Mesendoderm (in vitro differentiated cells): Measurements from ENCODE around the gene DGCR2.

ENCODE experiments used
- DNase-seq: peaks from one replicate; pipeline ENCODE4 v3.0.0; 2013
- H2AK5ac ChIP-seq: 2 replicates; pipeline ENCODE4 v1.6.1; 2013; ENCODE audit warnings: low read length, inconsistent platforms
- H2BK120ac ChIP-seq: 2 replicates; pipeline ENCODE4 v1.6.1; 2013; ENCODE audit warnings: low read depth, mild to moderate bottlenecking, low read length, moderate library complexity, mixed read lengths
- H2BK15ac ChIP-seq: replicated peaks from 2 replicates; pipeline ENCODE4 v1.6.1; 2013; ENCODE audit warnings: low read depth, mild to moderate bottlenecking, moderate library complexity
- H2BK5ac ChIP-seq: 2 replicates; pipeline ENCODE4 v1.6.1; 2013; ENCODE audit warnings: low read length, inconsistent platforms
- H3K18ac ChIP-seq: 2 replicates; pipeline ENCODE4 v1.6.1; 2013; ENCODE audit warnings: mild to moderate bottlenecking, low read length, mixed read lengths
- H3K23ac ChIP-seq: one replicate; pipeline ENCODE4 v1.6.1; 2013; ENCODE audit warnings: low read length
- H3K27ac ChIP-seq: 2 replicates; pipeline ENCODE4 v1.5.1; 2013; ENCODE audit warnings: low read depth, mild to moderate bottlenecking, inconsistent platforms, low read length, moderate library complexity
- H3K27me3 ChIP-seq: 2 replicates; pipeline ENCODE4 v1.6.1; 2013; ENCODE audit warnings: low read length, control low read depth, mild to moderate bottlenecking, inconsistent platforms; ENCODE audit not compliant: insufficient read depth, poor library complexity
- H3K36me3 ChIP-seq: 2 replicates; pipeline ENCODE4 v1.6.1; 2013; ENCODE audit warnings: low read length, inconsistent platforms; ENCODE audit not compliant: control insufficient read depth, insufficient read depth
- H3K4ac ChIP-seq: one replicate; pipeline ENCODE4 v1.6.1; 2013; ENCODE audit warnings: low read depth, mild to moderate bottlenecking, low read length, moderate library complexity
- H3K4me1 ChIP-seq: 2 replicates; pipeline ENCODE4 v1.6.1; 2013; ENCODE audit warnings: low read depth, low read length, inconsistent platforms; ENCODE audit not compliant: control insufficient read depth
- H3K4me2 ChIP-seq: 2 replicates; pipeline ENCODE4 v1.6.1; 2013; ENCODE audit warnings: low read length
- H3K4me3 ChIP-seq: 2 replicates; pipeline ENCODE4 v1.5.1; 2013; ENCODE audit warnings: mild to moderate bottlenecking, low read length
- H3K56ac ChIP-seq: one replicate; pipeline ENCODE4 v1.6.1; 2013; ENCODE audit warnings: low read length
- H3K79me1 ChIP-seq: 2 replicates; pipeline ENCODE4 v1.6.1; 2013; ENCODE audit warnings: low read length, inconsistent platforms
- H3K79me2 ChIP-seq: 2 replicates; pipeline ENCODE4 v1.6.1; 2013; ENCODE audit warnings: mild to moderate bottlenecking, low read length; ENCODE audit not compliant: control insufficient read depth, insufficient read depth
- H3K9ac ChIP-seq: 2 replicates; pipeline ENCODE4 v1.6.1; 2013; ENCODE audit warnings: low read length, inconsistent platforms
- H4K5ac ChIP-seq: one replicate; pipeline ENCODE4 v1.6.1; 2013; ENCODE audit warnings: low read length
- H4K8ac ChIP-seq: one replicate; pipeline ENCODE4 v1.6.1; 2013; ENCODE audit warnings: low read depth, mild to moderate bottlenecking, control low read depth, low read length, moderate library complexity
- WGBS: extraction: QIAGEN DNeasy Blood & Tissue Kit; methylation state at CpG from one replicate; pipeline ENCODE4 v1.1.7; 2013; ENCODE audit warnings: low lambda C conversion rate, missing lambda C conversion rate; ENCODE audit not compliant: insufficient coverage; ENCODE audit errors: extremely low coverage; 5-methylcytosine and 5-hydroxymethylcytosine counted together

The DGCR2 gene

GRCh38 chr22:19062943-19063308 is 59.3 kb downstream of the DGCR2 start:
- Histone ChIP-seq H3K18ac (no peak overlapping the region), H2AK5ac (no peak overlapping the region), H3K4me2 (no peak overlapping the region), H3K4ac (no peak overlapping the region), H3K9ac (no peak overlapping the region), H2BK15ac (no peak overlapping the region), H2BK5ac (no peak overlapping the region), H3K36me3 (peaks cover 11% of the 10 kb centered on the region), H2BK120ac (no peak overlapping the region), H3K79me2 (no peaks in the 10 kb centered on the region), H3K27me3 (no peaks in the 10 kb centered on the region), H3K23ac (no peak overlapping the region), H3K4me1 (no peaks in the 10 kb centered on the region), H3K79me1 (peaks cover 2% of the 10 kb centered on the region), H3K4me3 (no peak overlapping the region), H4K5ac (no peak overlapping the region), H3K27ac (no peak overlapping the region), H4K8ac (no peak overlapping the region), H3K56ac (no peak overlapping the region)
- no CpG with 5 or more reads among the region's 8 CpGs for WGBS
- DNase-seq = no peak

DNA sequence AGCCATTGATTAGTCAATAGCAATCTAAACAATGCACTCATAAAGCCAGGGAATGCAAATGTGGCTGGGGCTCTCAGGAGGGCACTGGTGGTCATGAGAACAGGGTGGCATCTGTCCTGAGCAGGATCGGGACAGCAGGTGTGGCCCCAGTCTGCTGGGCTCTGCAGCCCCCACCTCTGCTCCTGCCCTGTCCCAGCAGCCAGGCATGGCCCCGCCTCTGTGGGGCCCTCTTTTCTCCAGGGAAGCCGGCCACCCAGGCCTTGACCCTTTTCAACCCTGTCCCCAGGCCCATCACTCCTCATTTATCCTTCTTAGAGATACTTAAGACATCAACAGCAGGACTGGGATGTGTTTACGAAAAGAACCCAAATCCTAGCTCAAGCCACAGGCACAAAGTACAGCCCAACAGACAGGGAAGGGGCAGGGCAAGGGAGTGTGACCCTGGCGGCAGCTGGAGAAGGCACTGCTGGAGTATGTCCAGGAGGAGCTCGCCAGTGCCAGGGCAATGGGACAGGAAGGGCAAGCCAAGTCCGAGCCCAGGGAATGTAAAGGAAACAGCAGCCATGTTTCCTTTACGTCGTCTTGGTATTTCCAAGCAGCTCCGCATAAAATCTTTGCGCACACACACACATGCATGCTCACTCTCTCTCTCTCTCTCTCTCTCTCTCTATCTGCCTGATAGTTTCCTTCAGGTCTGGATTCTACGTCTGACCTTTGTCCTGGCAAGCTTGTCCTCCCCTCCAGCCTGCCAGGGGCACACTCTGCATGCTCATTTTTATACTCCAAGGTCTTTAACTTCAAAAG is 59.9 kb downstream of the DGCR2 start:
- H3K9ac ChIP-seq = no peak overlapping the region
- no peak overlapping the region for H3K27ac ChIP-seq
- no peak overlapping the region for H2BK5ac ChIP-seq
- H4K8ac ChIP-seq = no peak overlapping the region
- no peak overlapping the region for H3K23ac ChIP-seq
- H2AK5ac ChIP-seq = no peak overlapping the region
- no peak overlapping the region for H2BK120ac ChIP-seq
- H3K36me3 ChIP-seq = peaks cover 11% of the 10 kb centered on the region
- H4K5ac ChIP-seq = no peak overlapping the region
- peaks cover 2% of the 10 kb centered on the region for H3K79me1 ChIP-seq
- no peak overlapping the region for H3K18ac ChIP-seq
- no peak overlapping the region for H3K4me3 ChIP-seq
- no peak overlapping the region for H2BK15ac ChIP-seq
- H3K4me1 ChIP-seq = no peaks in the 10 kb centered on the region
- no peak overlapping the region for H3K4me2 ChIP-seq
- WGBS = no CpG with 5 or more reads among the region's 12 CpGs
- no peaks in the 10 kb centered on the region for H3K27me3 ChIP-seq
- DNase-seq = no peak
- H3K4ac ChIP-seq = no peak overlapping the region
- no peaks in the 10 kb centered on the region for H3K79me2 ChIP-seq
- H3K56ac ChIP-seq = no peak overlapping the region

- H3K27ac ChIP-seq = no peak overlapping the region
- H3K79me1 ChIP-seq = peaks cover 1% of the 10 kb centered on the region
- no peak for DNase-seq
- H3K4ac ChIP-seq = no peak overlapping the region
- no peak overlapping the region for H3K18ac ChIP-seq
- H3K23ac ChIP-seq = no peak overlapping the region
- no peaks in the 10 kb centered on the region for H3K79me2 ChIP-seq
- no peak overlapping the region for H2BK5ac ChIP-seq
- H3K56ac ChIP-seq = no peak overlapping the region
- no peak overlapping the region for H4K5ac ChIP-seq
- H2BK120ac ChIP-seq = no peak overlapping the region
- H3K4me1 ChIP-seq = no peaks in the 10 kb centered on the region
- H3K4me3 ChIP-seq = no peak overlapping the region
- no peak overlapping the region for H2BK15ac ChIP-seq
- no peak overlapping the region for H3K9ac ChIP-seq
- WGBS = no CpG with 5 or more reads among the region's 6 CpGs
- no peak overlapping the region for H3K4me2 ChIP-seq
- H3K27me3 ChIP-seq = no peaks in the 10 kb centered on the region
- no peak overlapping the region for H2AK5ac ChIP-seq
- H3K36me3 ChIP-seq = peaks cover 10% of the 10 kb centered on the region
- no peak overlapping the region for H4K8ac ChIP-seq
These were observed 60.6 kb downstream of the DGCR2 start for GRCh38 chr22:19061471-19062138.

DNA sequence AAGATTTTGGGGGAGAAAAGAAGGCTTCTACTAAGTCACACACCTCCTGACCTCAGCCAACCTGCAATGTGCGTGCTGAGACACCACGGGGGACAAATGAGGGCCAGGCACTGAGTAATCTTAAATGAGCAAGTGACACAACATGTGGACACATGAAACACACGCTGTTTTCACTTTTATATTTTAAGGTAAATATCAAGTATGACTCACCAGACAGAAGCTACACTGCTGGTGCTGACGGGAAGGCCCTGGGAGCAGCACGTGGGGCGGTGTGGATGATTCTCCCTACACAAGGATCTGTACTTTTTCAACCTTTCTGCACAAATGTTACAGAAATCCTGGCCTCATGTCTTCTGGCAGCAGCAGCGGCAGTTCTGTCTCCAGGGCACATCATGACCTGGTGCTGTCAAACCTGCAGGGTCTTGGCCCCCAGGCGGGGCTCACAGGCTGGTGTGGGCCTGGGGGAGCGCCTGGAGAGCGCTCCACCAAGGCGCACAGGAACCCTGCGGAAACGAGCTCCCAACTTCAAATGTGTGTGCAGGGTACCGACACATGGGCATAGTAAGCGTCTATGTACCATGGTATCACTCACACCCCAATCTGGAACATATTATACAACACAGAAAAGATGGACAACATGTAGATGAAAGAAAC is 61.7 kb downstream of the DGCR2 start:
- Histone ChIP-seq H3K36me3 (peaks cover 10% of the 10 kb centered on the region), H2BK15ac (no peak overlapping the region), H3K79me2 (no peaks in the 10 kb centered on the region)

GRCh38 chr22:19059481-19060278 is 62.5 kb downstream of the DGCR2 start:
- Histone ChIP-seq H3K4me3 (no peak overlapping the region), H3K36me3 (peaks cover 10% of the 10 kb centered on the region), H3K9ac (no peak overlapping the region), H4K8ac (no peak overlapping the region), H2BK5ac (no peak overlapping the region), H4K5ac (no peak overlapping the region), H3K56ac (no peak overlapping the region), H3K27ac (no peak overlapping the region), H3K79me1 (no peaks in the 10 kb centered on the region), H3K79me2 (no peaks in the 10 kb centered on the region), H3K18ac (no peak overlapping the region), H2BK120ac (no peak overlapping the region), H3K27me3 (no peaks in the 10 kb centered on the region), H3K4me1 (no peaks in the 10 kb centered on the region), H2AK5ac (no peak overlapping the region), H3K4me2 (no peak overlapping the region), H2BK15ac (no peak overlapping the region), H3K23ac (no peak overlapping the region), H3K4ac (no peak overlapping the region)
- DNase-seq = no peak
- no CpG with 5 or more reads among the region's 20 CpGs for WGBS

More for the DNA sequence above, 61.7 kb downstream of the DGCR2 start:
- H3K27me3 ChIP-seq = no peaks in the 10 kb centered on the region
- H2BK5ac ChIP-seq = no peak overlapping the region
- no CpG with 5 or more reads among the region's 15 CpGs for WGBS
- DNase-seq = no peak
- H3K79me1 ChIP-seq = no peaks in the 10 kb centered on the region
- H4K5ac ChIP-seq = no peak overlapping the region
- H3K4ac ChIP-seq = no peak overlapping the region
- H3K27ac ChIP-seq = no peak overlapping the region
- no peak overlapping the region for H3K9ac ChIP-seq
- no peak overlapping the region for H2AK5ac ChIP-seq
- no peak overlapping the region for H3K4me3 ChIP-seq
- no peak overlapping the region for H4K8ac ChIP-seq
- no peak overlapping the region for H3K4me2 ChIP-seq
- no peaks in the 10 kb centered on the region for H3K4me1 ChIP-seq
- H3K56ac ChIP-seq = no peak overlapping the region
- H3K18ac ChIP-seq = no peak overlapping the region
- no peak overlapping the region for H2BK120ac ChIP-seq
- no peak overlapping the region for H3K23ac ChIP-seq
